ENCODE data around the gene KLHL30.

Gene KLHL30

GRCh38 chr2:238157506-238158017 lies 19.1 kb downstream of the KLHL30 start:
- intact Hi-C loops (cut with DNase I), result no loop called here

GRCh38 chr2:238158018-238158508 lies 19.6 kb downstream of the KLHL30 start:
- intact Hi-C loops (cut with DNase I), result no loop called here
- DNase-seq, result peak in 3 of 10 donors; percentile 45 to 65 (median 60)

More at GRCh38 chr2:238157506-238158017, 19.1 kb downstream of the KLHL30 start:
- DNase-seq, result peak in 2 of 10 donors; percentile 16 to 51

GRCh38 chr2:238158509-238159070 lies 20.1 kb downstream of the KLHL30 start, which contains the start of gene ERFE:
Gene ERFE (plus strand): TSS chr2:238158970. CDS start chr2:238159008, 38 bp downstream.
- intact Hi-C loops (cut with DNase I), result no loop called here
- peak in 5 of 10 donors; percentile 34 to 84 (median 72) for DNase-seq

GRCh38 chr2:238159071-238159539 lies 20.6 kb downstream of the KLHL30 start:
- DNase-seq, result peak in 4 of 10 donors; percentile 1 to 67 (median 48)
- intact Hi-C loops (cut with DNase I), result no loop called here

GRCh38 chr2:238159661-238160205 lies 21.3 kb downstream of the KLHL30 start:
- intact Hi-C loops (cut with DNase I), result loop anchor here (2.0 kb wide), 1 partner anchor 103 kb away; no protein-coding TSS in a partner anchor

GRCh38 chr2:238160206-238161129 lies 22.0 kb downstream of the KLHL30 start:
- DNase-seq, result peak in 7 of 10 donors; percentile 5 to 77 (median 67)
- intact Hi-C loops (cut with DNase I), result loop anchor here (2.0 kb wide), 1 partner anchor 102 kb away; no protein-coding TSS in a partner anchor

More at GRCh38 chr2:238159661-238160205, 21.3 kb downstream of the KLHL30 start:
- DNase-seq, result peak in 3 of 10 donors; percentile 47 to 80 (median 73)

GRCh38 chr2:238161291-238162051 lies 23.0 kb downstream of the KLHL30 start:
- intact Hi-C loops (cut with DNase I), result loop anchor here (2.0 kb wide), 1 partner anchor 101 kb away; no protein-coding TSS in a partner anchor
- DNase-seq, result peak in 4 of 10 donors; percentile 7 to 71 (median 68)

GRCh38 chr2:238162251-238162845 lies 23.9 kb downstream of the KLHL30 start:
- DNase-seq, result peak in 4 of 10 donors; percentile 6 to 78 (median 70)
- intact Hi-C loops (cut with DNase I), result no loop called here

- intact Hi-C loops (cut with DNase I), result no loop called here
- DNase-seq, result peak in 3 of 10 donors; percentile 42 to 66 (median 62)
Measured at GRCh38 chr2:238162846-238163441, 24.5 kb downstream of the KLHL30 start.

- intact Hi-C loops (cut with DNase I), result no loop called here
- peak in 3 of 10 donors; percentile 78 to 89 (median 83) for DNase-seq
Measured at GRCh38 chr2:238163481-238164198, 25.2 kb downstream of the KLHL30 start.

- intact Hi-C loops (cut with DNase I), result no loop called here
- peak in 3 of 10 donors; percentile 39 to 70 (median 66) for DNase-seq
Measured at GRCh38 chr2:238164906-238165287, 26.4 kb downstream of the KLHL30 start.

GRCh38 chr2:238165288-238165921 lies 26.9 kb downstream of the KLHL30 start:
- peak in 3 of 10 donors; percentile 65 to 68 (median 66) for DNase-seq
- intact Hi-C loops (cut with DNase I), result no loop called here

- intact Hi-C loops (cut with DNase I), result no loop called here
- peak in 2 of 10 donors; percentile 58 to 86 for DNase-seq
Measured at GRCh38 chr2:238166391-238167343, 28.2 kb downstream of the KLHL30 start.

- DNase-seq, result peak in 2 of 10 donors; percentile 39 to 50
- intact Hi-C loops (cut with DNase I), result no loop called here
Measured at GRCh38 chr2:238167344-238167715, 28.9 kb downstream of the KLHL30 start.

- peak in 2 of 10 donors; percentile 49 to 74 for DNase-seq
- intact Hi-C loops (cut with DNase I), result no loop called here
Measured at GRCh38 chr2:238167761-238168160, 29.3 kb downstream of the KLHL30 start.
